ENCODE data around the gene BTNL8.

BTNL8 gene

GRCh38 chr5:180970336-180970735, 71.4 kb downstream of the BTNL8 start:
- no peak for DNase-seq

DNA sequence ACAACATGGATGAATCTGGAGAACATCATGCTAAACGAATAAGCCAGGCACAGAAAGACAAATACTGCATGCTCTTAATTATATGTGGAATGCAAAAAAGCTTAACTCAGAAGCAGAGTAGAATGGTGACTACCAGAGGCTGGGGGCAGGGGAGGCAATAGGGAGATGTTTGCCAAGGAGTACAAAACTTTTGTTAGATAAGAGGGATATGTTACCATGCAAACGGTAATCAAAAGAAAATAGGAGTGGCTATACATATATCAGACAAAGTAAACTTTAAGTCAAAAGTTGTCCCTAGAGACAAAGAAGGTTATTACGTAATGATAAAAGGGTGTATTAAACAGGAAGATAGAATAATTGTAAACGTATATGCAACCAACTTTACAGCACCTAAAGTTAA, 71.9 kb downstream of the BTNL8 start:
- no peak for DNase-seq

- DNase-seq, result no peak
Observed at GRCh38 chr5:180974612-180975315, 75.8 kb downstream of the BTNL8 start.

GRCh38 chr5:180975338-180975737, 76.4 kb downstream of the BTNL8 start:
- DNase-seq, result no peak

DNA sequence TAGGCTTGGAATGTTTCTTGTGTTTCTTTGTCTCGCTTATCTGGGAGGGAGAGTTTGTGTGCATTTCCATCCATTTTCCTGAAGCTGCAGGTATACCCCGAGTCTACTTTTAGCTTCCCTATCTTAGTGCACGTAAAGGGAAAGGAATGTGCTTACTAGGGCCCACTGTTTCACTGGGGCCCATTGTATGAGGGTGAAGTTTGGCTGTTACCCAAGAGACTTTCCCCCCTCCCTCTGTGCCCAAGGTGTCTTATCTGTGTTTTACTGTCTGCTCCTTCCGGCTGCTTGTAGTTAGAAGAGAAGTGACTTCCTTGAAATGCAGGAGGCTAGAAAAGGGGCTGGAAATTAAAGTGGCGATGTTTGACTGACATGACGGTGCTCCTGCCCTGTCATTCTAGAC, 77.6 kb downstream of the BTNL8 start:
- DNase-seq, result peak; percentile 4

DNA sequence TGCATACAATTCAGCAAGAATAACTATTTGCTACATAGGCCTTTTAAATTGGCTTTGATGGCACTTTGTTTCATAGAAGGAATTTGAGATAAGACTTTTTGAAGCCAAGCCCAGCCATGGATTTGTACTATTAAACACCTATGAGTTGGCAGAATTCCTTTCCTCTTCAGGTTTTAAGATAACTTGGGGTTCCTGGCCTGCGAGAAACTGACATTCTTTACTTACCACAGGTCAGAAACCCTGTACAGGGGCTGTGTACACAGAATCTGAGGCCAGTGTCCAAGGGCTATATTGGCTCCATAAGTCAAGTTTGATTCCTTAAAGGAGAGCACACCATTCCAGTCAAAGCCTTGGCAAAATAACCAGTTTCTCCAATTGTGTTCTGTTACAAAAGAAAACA, 78.9 kb downstream of the BTNL8 start:
- no peak for DNase-seq

- no peak for DNase-seq
Observed at GRCh38 chr5:180982008-180982741, 83.2 kb downstream of the BTNL8 start.

- DNase-seq, result no peak
Observed at GRCh38 chr5:180988016-180988415, 89.1 kb downstream of the BTNL8 start.

DNA sequence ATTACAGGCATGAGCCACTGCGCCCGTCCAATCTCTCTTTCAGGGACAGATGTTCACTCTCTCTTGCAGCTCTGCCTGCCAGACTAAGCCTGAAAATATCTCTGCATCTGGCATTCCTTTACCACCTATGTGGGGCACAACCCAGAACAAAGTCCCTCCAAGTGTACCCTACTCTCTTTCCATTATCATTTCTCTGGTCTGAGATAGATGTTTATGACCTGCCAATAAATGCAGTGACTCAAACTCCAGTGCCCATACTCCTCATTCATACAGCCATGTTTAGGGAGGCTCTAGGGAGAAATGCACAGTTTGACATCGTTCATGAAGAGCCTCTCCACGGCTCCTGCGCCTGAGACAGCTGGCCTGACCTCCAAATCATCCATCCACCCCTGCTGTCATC, 89.6 kb downstream of the BTNL8 start, which contains the start of gene BTNL3:
BTNL3 (plus strand) TSS at position 255 of the 400 bp plus-strand sequence. CDS start 183 bp downstream, outside the sequence.
- no peak for DNase-seq

DNA sequence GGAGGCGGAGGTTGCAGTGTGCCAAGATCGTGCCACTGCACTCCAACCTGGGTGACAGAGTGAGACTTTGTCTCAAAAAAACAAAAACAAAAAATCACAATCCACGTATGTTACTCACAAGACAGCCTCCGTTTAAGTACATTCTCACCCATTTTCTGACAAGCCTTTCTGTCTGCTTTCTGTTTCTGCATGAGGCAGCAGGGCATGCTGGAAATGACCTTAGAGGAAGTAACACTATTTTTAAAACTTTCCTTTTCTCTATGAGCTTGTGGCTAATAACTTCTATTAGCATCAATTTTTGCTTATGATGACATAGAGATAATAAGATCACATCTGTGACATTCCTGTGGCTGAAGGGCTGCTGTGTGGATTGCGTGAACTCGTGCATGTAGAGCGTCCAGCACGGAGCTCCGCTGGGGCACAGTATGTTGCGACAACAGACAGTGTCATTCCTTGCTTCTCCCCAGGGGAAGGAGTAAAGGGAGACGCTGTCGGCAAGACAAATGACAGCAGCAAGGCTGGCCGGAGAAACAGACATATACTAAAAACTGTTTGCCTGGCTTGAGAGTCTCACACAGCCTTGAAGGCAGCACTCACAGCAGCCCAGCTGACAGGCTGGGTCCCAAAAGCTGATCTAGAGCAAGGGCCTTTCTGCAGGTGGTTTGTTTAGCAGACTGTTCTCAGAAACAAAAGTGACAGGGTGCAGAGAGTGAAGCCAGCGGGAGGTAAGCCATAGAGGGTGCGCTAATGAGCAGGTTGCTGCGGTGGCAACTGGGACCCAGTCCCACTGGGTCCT, 91.3 kb downstream of the BTNL8 start:
- no peak for DNase-seq

- DNase-seq, result no peak
Observed at GRCh38 chr5:180990882-180991242, 91.9 kb downstream of the BTNL8 start.
